ENCODE measurements around the gene BAIAP2L1.

- TF ChIP-seq CTCF (IDR thresholded peaks at IDR 0.05): no peak
- no peak for TF ChIP-seq POLR2A (IDR thresholded peaks at IDR 0.05)
These were observed 31.2 kb downstream of the BAIAP2L1 start for GRCh38 chr7:98369726-98370125.
